Measurements from ENCODE around the gene SUPT6H. TPM values are rescaled to one million over a fixed set of nuclear protein-coding genes. Genes with fewer than 3 reads are reported as not detected.
"Not testable (repeated sequence)": the region's sequence is repeated elsewhere in the genome, so short reads cannot be mapped to it uniquely, and the experiment has no call there.

SUPT6H gene
- total and polyA plus RNA-seq, 2 of the 4 experiments (the other 2 are of a cell fraction) = 41.4 to 44.8 TPM

GRCh38 chr17:28723159-28723835 is 61.3 kb downstream of the SUPT6H start:
- no peak overlapping the region for H3K14ac ChIP-seq (replicated peaks; ENCODE audit: low read depth, low read length)
- H2AK5ac ChIP-seq (ENCODE audit: low read depth, low read length) = no peak overlapping the region
- H3K36me3 ChIP-seq (ENCODE audit: control insufficient read depth, insufficient read depth, low read length) = peaks cover 36% of the 10 kb centered on the region
- H3K23ac ChIP-seq (ENCODE audit: low read depth, low read length) = no peak overlapping the region; the same call in 1 of the 2 replicates
- no peak overlapping the region for H2BK120ac ChIP-seq (ENCODE audit: low read depth, low read length)
- in situ Hi-C loops (cut with MboI; ENCODE audit: low sequenced_read_pairs) = no loop called here
- peaks cover 13 to 51% of the 10 kb centered on the region in 2 experiments; a peak in 3 of 4 replicates for H3K79me1 ChIP-seq (ENCODE audit: low read depth in 1 of 2, low read length in 2 of 2)
- 0 out of 2 replicates have a peak, but pooled peaks cover 6% of the 10 kb centered on the region for H3K9me1 ChIP-seq (ENCODE audit: insufficient read depth, low read length)
- WGBS, 2 experiments (ENCODE audit: extremely low coverage in 2 of 2, insufficient read length in 1 of 2) = 100% methylated on average over 1 of the region's 6 CpGs; no CpG with 5 or more reads in 1 of the 2 experiments
- no peak overlapping the region for H3K4me3 ChIP-seq (ENCODE audit: insufficient read depth, low read depth, low read length)
- H3K18ac ChIP-seq (ENCODE audit: low read depth, low read length) = no peak overlapping the region
- no peak overlapping the region for H4K5ac ChIP-seq (ENCODE audit: low read depth, low read length)
- no peak overlapping the region for H3K56ac ChIP-seq (ENCODE audit: extremely low read depth, insufficient read depth, low read length)
- H3K9me3 ChIP-seq (ENCODE audit: control insufficient read depth, insufficient read depth, low read length) = no peaks in the 10 kb centered on the region
- POLR2A ChIA-PET (ENCODE audit: unreplicated experiment) = no interaction called here
- H3K4ac ChIP-seq (ENCODE audit: low read depth, low read length) = no peak overlapping the region
- no peak for ATAC-seq (ENCODE audit: low read depth)
- dilution Hi-C loops (cut with HindIII; ENCODE audit: low sequenced_read_pairs, unreplicated experiment) = no loop called here
- H3K27me3 ChIP-seq (ENCODE audit: control insufficient read depth, insufficient read depth, low read length) = no peaks in the 10 kb centered on the region
- no peak for DNase-seq
- no peak overlapping the region for H2BK20ac ChIP-seq (ENCODE audit: low read depth, low read length)
- H2AK9ac ChIP-seq (replicated peaks; ENCODE audit: low read depth, low read length, poor library complexity) = no peak overlapping the region
- TF ChIP-seq SMC3 (IDR thresholded peaks at IDR 0.05; ENCODE audit: low read depth, low read length) (no peak), RFX5 (IDR thresholded peaks at IDR 0.05; ENCODE audit: low read depth, low read length) (no peak)
- BruUV-seq (replicated peaks) = no TSS peak
- H3K4me2 ChIP-seq (ENCODE audit: low read depth, low read length) = no peak overlapping the region
- no peak overlapping the region for H3K9ac ChIP-seq (ENCODE audit: low read depth, low read length)
- no peak overlapping the region for H4K8ac ChIP-seq (ENCODE audit: low read depth in 2 of 2, low read length in 2 of 2)
- H4K20me1 ChIP-seq (ENCODE audit: insufficient read depth, low read length) = peaks cover 45% of the 10 kb centered on the region
- CTCF ChIA-PET = no interaction called here
- peaks cover 20% of the 10 kb centered on the region for H3K4me1 ChIP-seq (ENCODE audit: control insufficient read depth, insufficient read depth, low read length)
- no peak overlapping the region for H3K27ac ChIP-seq (ENCODE audit: insufficient read depth, low read length)
- intact Hi-C loops (cut with micrococcal nuclease) = no loop called here
- H4K91ac ChIP-seq (ENCODE audit: insufficient read depth, low read depth, low read length) = no peak overlapping the region
- no peak overlapping the region for H2AFZ ChIP-seq (replicated peaks; ENCODE audit: low read length, poor library complexity)
- H2BK5ac ChIP-seq (ENCODE audit: low read depth, low read length, poor library complexity, severe bottlenecking) = no peak overlapping the region
- no peak overlapping the region for H2BK15ac ChIP-seq (ENCODE audit: low read depth, low read length)

GRCh38 chr17:28723836-28724499 is 62.0 kb downstream of the SUPT6H start:
- POLR2A ChIA-PET (ENCODE audit: unreplicated experiment) = interaction anchor here (1.3 kb wide), 1 partner anchor 13 kb away, joined by 3 read pairs; no protein-coding TSS in a partner anchor
- H3K4me2 ChIP-seq (ENCODE audit: low read depth, low read length); H2BK5ac ChIP-seq (ENCODE audit: low read depth, low read length, poor library complexity, severe bottlenecking); H3K18ac ChIP-seq (ENCODE audit: low read depth, low read length); H3K9ac ChIP-seq (ENCODE audit: low read depth, low read length); H3K56ac ChIP-seq (ENCODE audit: extremely low read depth, insufficient read depth, low read length); BruUV-seq (replicated peaks); ATAC-seq (ENCODE audit: low read depth); intact Hi-C loops (cut with micrococcal nuclease); H3K27ac ChIP-seq (ENCODE audit: insufficient read depth, low read length); H2AFZ ChIP-seq (replicated peaks; ENCODE audit: low read length, poor library complexity); dilution Hi-C loops (cut with HindIII; ENCODE audit: low sequenced_read_pairs, unreplicated experiment); H4K5ac ChIP-seq (ENCODE audit: low read depth, low read length); H2AK9ac ChIP-seq (replicated peaks; ENCODE audit: low read depth, low read length, poor library complexity); H2BK20ac ChIP-seq (ENCODE audit: low read depth, low read length); H4K8ac ChIP-seq (ENCODE audit: low read depth in 2 of 2, low read length in 2 of 2); DNase-seq; H2BK15ac ChIP-seq (ENCODE audit: low read depth, low read length); H3K4me3 ChIP-seq (ENCODE audit: insufficient read depth, low read depth, low read length); H2BK120ac ChIP-seq (ENCODE audit: low read depth, low read length); CTCF ChIA-PET; H4K91ac ChIP-seq (ENCODE audit: insufficient read depth, low read depth, low read length); in situ Hi-C loops (cut with MboI; ENCODE audit: low sequenced_read_pairs); H2AK5ac ChIP-seq (ENCODE audit: low read depth, low read length); H3K9me1 ChIP-seq (ENCODE audit: insufficient read depth, low read length); H3K9me3 ChIP-seq (ENCODE audit: control insufficient read depth, insufficient read depth, low read length); H3K27me3 ChIP-seq (ENCODE audit: control insufficient read depth, insufficient read depth, low read length): not testable (repeated sequence)
- Histone ChIP-seq H4K20me1 (ENCODE audit: insufficient read depth, low read length) (peaks cover 45% of the 10 kb centered on the region), H3K23ac (ENCODE audit: low read depth, low read length) (peak overlapping the region; percentile 70; the same call in 1 of the 2 replicates), H3K4ac (ENCODE audit: low read depth, low read length) (0 out of 2 replicates have a peak overlapping the region, but pooled peaks have one; percentile 2), H3K36me3 (ENCODE audit: control insufficient read depth, insufficient read depth, low read length) (peaks cover 36% of the 10 kb centered on the region), H3K79me1 (ENCODE audit: low read depth in 1 of 2, low read length in 2 of 2) (peaks cover 10 to 47% of the 10 kb centered on the region in 2 experiments; a peak in 3 of 4 replicates), H3K4me1 (ENCODE audit: control insufficient read depth, insufficient read depth, low read length) (peaks cover 14% of the 10 kb centered on the region), H3K14ac (replicated peaks; ENCODE audit: low read depth, low read length) (0 out of 2 replicates have a peak overlapping the region, but pooled peaks have one; percentile 13)
- WGBS, 2 experiments (ENCODE audit: extremely low coverage in 2 of 2, insufficient read length in 1 of 2) = no CpG with 5 or more reads among the region's 4 CpGs

Measured in IMR-90 (cell line).